HepG2 (cell line): Measurements from ENCODE around the gene VPS13D. TPM values are rescaled to one million over a fixed set of nuclear protein-coding genes. Genes with fewer than 3 reads are reported as not detected.

Experiments
- ARNTL ChIP-seq: sonication (generic); formaldehyde crosslinking; IDR thresholded peaks from 2 replicates; pipeline ENCODE4 v1.4.0; 2020; ENCODE audit warnings: mild to moderate bottlenecking, missing genetic modification reagents
- DPF2 ChIP-seq: sonication (generic); formaldehyde crosslinking; IDR thresholded peaks from 2 replicates; pipeline ENCODE4 v1.4.0; 2020; ENCODE audit warnings: mild to moderate bottlenecking, low read depth, missing genetic modification reagents, borderline replicate concordance
- GATAD1 ChIP-seq: IDR thresholded peaks from 2 replicates; pipeline ENCODE4 v1.6.1; 2016; ENCODE audit warnings: missing genetic modification reagents, missing compliant biosample characterization
- HDAC6 ChIP-seq: fragments of 200-600 bp; sonication (generic); IDR thresholded peaks from 2 replicates; pipeline ENCODE4 v1.7.0; 2017; ENCODE audit warnings: mild to moderate bottlenecking, antibody characterized with exemption, low read length, low read depth
- KDM2A ChIP-seq: sonication (generic); formaldehyde crosslinking; IDR thresholded peaks from 2 replicates; pipeline ENCODE4 v1.4.0; 2020; ENCODE audit warnings: low read depth, missing genetic modification reagents, borderline replicate concordance
- KMT2A ChIP-seq: sonication (generic); formaldehyde crosslinking; IDR thresholded peaks from 2 replicates; pipeline ENCODE4 v1.4.0; 2020; ENCODE audit warnings: missing genetic modification reagents
- NONO ChIP-seq, 2 experiments: fragments of 450-650 bp in 1 of 2; sonication (generic) in 1 of 2; formaldehyde crosslinking in 1 of 2; IDR thresholded peaks in 1 of 2; conservative IDR thresholded peaks in 1 of 2; 2 replicates each; pipeline versions ENCODE4 v1.6.1 to v1.8.0; 2017 to 2022; ENCODE audit warnings: mild to moderate bottlenecking in 1 of 2, missing genetic modification reagents in 1 of 2, moderate library complexity in 1 of 2
- PHF20 ChIP-seq: sonication (generic); formaldehyde crosslinking; IDR thresholded peaks from 2 replicates; pipeline ENCODE4 v1.5.0; 2020; ENCODE audit warnings: mild to moderate bottlenecking, missing genetic modification reagents
- RXRA ChIP-seq: sonication (generic); formaldehyde crosslinking; IDR thresholded peaks from 2 replicates; pipeline ENCODE4 v1.5.1; 2020; ENCODE audit warnings: missing genetic modification reagents
- SAFB2 ChIP-seq: sonication (generic); formaldehyde crosslinking; IDR thresholded peaks from 2 replicates; pipeline ENCODE4 v1.5.1; 2020; ENCODE audit warnings: missing genetic modification reagents, low read depth, mild to moderate bottlenecking, borderline replicate concordance
- SMARCE1 ChIP-seq: fragments of 450-650 bp; IDR thresholded peaks from 2 replicates; pipeline ENCODE4 v1.6.1; 2017; ENCODE audit warnings: borderline replicate concordance
- SOX6 ChIP-seq, 2 experiments: fragments of 450-650 bp in 1 of 2; sonication (generic) in 1 of 2; formaldehyde crosslinking in 1 of 2; IDR thresholded peaks; 2 replicates each; pipeline versions ENCODE4 v1.4.0 to v1.6.1; 2017 to 2020; ENCODE audit warnings: antibody characterized with exemption in 1 of 2, mild to moderate bottlenecking in 1 of 2, missing genetic modification reagents in 1 of 2
- ZNF12 ChIP-seq: sonication (generic); formaldehyde crosslinking; IDR thresholded peaks from 2 replicates; pipeline ENCODE4 v1.5.0; 2020; ENCODE audit warnings: missing genetic modification reagents
- ZNF556 ChIP-seq: sonication (generic); formaldehyde crosslinking; IDR thresholded peaks from 2 replicates; pipeline ENCODE4 v1.4.0; 2020; ENCODE audit warnings: mild to moderate bottlenecking, missing genetic modification reagents, borderline replicate concordance
- ZNF747 ChIP-seq: sonication (generic); formaldehyde crosslinking; IDR thresholded peaks from 2 replicates; pipeline ENCODE4 v1.8.1; 2023; ENCODE audit warnings: missing genetic modification reagents, mild to moderate bottlenecking, borderline replicate concordance
- ZNF749 ChIP-seq: sonication (generic); formaldehyde crosslinking; IDR thresholded peaks from 2 replicates; pipeline ENCODE4 v1.8.0; 2022; ENCODE audit warnings: mild to moderate bottlenecking, missing genetic modification reagents, moderate library complexity, borderline replicate concordance
- ZNF792 ChIP-seq: IDR thresholded peaks from 2 replicates; pipeline ENCODE4 v1.6.1; 2016
- polyA plus RNA-seq, 8 experiments: library from polyadenylated mRNA; depleted of rRNA in 3 of 8; stranded (reverse) in 7 of 8; unstranded in 1 of 8; fragments of >200 nt; fragmentation: Illumina TruSeq in 4 of 8; extraction: Trizol in 4 of 8; gene quantifications; 2 replicates each; pipeline versions ENCODE4 v1.2.1 to v1.2.3, GENCODE V29; 2011 to 2016; ENCODE audit warnings: low read depth in 4 of 8, missing spikeins in 1 of 8, mixed read lengths in 1 of 8; ENCODE audit not compliant: insufficient read depth in 1 of 8
- total RNA-seq, 5 experiments: library from RNA; depleted of rRNA; stranded (reverse); fragments of >200 nt; fragmentation: Illumina TruSeq; extraction: Trizol; gene quantifications; 2 replicates each; pipeline ENCODE4 v1.2.3, GENCODE V29; 2016; ENCODE audit warnings: low read depth in 1 of 5
- TF ChIP-seq, protein P1 (sequence below), 2 experiments: fragments of 450-650 bp in 1 of 2; sonication (generic) in 1 of 2; formaldehyde crosslinking in 1 of 2; IDR thresholded peaks; 2 replicates each; pipeline versions ENCODE4 v1.6.1 to v1.8.0; 2016 to 2022; ENCODE audit warnings: antibody characterized with exemption in 1 of 2, mild to moderate bottlenecking in 1 of 2, missing genetic modification reagents in 1 of 2
- TF ChIP-seq, protein P2 (sequence below): sonication (generic); formaldehyde crosslinking; IDR thresholded peaks from 2 replicates; pipeline ENCODE4 v1.8.1; 2023; ENCODE audit warnings: mild to moderate bottlenecking, missing genetic modification reagents

The VPS13D gene
- total and polyA plus RNA-seq, 2 of the 13 experiments (the other 11 are each of a cell fraction or from before 2014, with no cell fraction given): 8.6 to 13.9 TPM

DNA sequence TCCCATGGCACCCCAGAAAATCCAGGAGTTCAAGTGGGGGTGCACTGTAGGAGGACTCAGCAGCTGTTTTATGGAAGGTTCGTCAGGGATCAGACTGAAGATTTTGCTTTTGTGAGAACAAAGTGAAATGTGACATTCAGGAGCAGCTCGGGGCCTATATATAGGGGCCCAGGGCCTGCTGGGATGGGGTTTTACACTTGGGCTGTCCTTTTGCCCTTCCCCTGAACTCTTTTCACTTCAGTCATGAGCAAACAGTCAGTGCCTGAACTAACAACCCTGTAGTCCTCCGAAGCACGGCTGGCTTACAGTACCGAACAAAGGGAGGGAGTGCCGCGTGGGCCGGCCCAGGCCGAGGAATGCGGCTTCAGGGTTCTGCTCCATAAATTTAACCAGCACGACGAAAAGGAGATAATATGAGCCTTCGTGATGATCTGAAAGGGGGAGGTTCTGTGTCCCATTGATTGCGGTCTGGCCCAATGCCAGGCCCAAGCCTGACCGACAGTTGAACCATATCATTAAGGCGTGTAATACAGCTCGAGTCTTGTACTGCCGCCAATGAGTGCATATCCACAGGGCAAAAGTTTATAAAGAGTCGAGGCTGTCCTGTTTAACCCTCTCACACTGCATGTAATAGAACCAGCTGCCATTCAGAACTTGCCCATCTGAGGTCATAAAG is 248.2 kb downstream of the VPS13D start (continued):
- TF ChIP-seq, protein P1, sequence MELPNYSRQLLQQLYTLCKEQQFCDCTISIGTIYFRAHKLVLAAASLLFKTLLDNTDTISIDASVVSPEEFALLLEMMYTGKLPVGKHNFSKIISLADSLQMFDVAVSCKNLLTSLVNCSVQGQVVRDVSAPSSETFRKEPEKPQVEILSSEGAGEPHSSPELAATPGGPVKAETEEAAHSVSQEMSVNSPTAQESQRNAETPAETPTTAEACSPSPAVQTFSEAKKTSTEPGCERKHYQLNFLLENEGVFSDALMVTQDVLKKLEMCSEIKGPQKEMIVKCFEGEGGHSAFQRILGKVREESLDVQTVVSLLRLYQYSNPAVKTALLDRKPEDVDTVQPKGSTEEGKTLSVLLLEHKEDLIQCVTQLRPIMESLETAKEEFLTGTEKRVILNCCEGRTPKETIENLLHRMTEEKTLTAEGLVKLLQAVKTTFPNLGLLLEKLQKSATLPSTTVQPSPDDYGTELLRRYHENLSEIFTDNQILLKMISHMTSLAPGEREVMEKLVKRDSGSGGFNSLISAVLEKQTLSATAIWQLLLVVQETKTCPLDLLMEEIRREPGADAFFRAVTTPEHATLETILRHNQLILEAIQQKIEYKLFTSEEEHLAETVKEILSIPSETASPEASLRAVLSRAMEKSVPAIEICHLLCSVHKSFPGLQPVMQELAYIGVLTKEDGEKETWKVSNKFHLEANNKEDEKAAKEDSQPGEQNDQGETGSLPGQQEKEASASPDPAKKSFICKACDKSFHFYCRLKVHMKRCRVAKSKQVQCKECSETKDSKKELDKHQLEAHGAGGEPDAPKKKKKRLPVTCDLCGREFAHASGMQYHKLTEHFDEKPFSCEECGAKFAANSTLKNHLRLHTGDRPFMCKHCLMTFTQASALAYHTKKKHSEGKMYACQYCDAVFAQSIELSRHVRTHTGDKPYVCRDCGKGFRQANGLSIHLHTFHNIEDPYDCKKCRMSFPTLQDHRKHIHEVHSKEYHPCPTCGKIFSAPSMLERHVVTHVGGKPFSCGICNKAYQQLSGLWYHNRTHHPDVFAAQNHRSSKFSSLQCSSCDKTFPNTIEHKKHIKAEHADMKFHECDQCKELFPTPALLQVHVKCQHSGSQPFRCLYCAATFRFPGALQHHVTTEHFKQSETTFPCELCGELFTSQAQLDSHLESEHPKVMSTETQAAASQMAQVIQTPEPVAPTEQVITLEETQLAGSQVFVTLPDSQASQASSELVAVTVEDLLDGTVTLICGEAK (IDR thresholded peaks at IDR 0.05): no peak
- TF ChIP-seq, protein P1 (CRISPR knock-in tag; IDR thresholded peaks at IDR 0.05): peak; percentile 78
- no peak for TF ChIP-seq HDAC6
- TF ChIP-seq KMT2A: peak; percentile 62; the same call in 1 of the 2 replicates
- TF ChIP-seq KDM2A (CRISPR knock-in tag): peak; percentile 82
- TF ChIP-seq ZNF792 (CRISPR knock-in tag): peak; percentile 77
- peak; percentile 100 for TF ChIP-seq RXRA (CRISPR knock-in tag)
- no peak for TF ChIP-seq NONO (IDR thresholded peaks at IDR 0.05)
- peak; percentile 74; the same call in 1 of the 2 replicates for TF ChIP-seq NONO (CRISPR knock-in tag; conservative IDR thresholded peaks at IDR 0.05)
- TF ChIP-seq SAFB2 (CRISPR knock-in tag): no peak; the same call in 1 of the 2 replicates
- TF ChIP-seq, protein P2, sequence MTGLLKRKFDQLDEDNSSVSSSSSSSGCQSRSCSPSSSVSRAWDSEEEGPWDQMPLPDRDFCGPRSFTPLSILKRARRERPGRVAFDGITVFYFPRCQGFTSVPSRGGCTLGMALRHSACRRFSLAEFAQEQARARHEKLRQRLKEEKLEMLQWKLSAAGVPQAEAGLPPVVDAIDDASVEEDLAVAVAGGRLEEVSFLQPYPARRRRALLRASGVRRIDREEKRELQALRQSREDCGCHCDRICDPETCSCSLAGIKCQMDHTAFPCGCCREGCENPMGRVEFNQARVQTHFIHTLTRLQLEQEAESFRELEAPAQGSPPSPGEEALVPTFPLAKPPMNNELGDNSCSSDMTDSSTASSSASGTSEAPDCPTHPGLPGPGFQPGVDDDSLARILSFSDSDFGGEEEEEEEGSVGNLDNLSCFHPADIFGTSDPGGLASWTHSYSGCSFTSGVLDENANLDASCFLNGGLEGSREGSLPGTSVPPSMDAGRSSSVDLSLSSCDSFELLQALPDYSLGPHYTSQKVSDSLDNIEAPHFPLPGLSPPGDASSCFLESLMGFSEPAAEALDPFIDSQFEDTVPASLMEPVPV (CRISPR knock-in tag): peak; percentile 78
- TF ChIP-seq ZNF747: no peak
- no peak for TF ChIP-seq SMARCE1
- peak; percentile 83; the same call in 1 of the 2 replicates for TF ChIP-seq ZNF556 (CRISPR knock-in tag)
- no peak for TF ChIP-seq ARNTL (CRISPR knock-in tag)
- TF ChIP-seq ZNF749 (CRISPR knock-in tag): peak; percentile 82
- TF ChIP-seq SOX6 (IDR thresholded peaks at IDR 0.05): no peak
- TF ChIP-seq SOX6 (CRISPR knock-in tag; IDR thresholded peaks at IDR 0.05): peak; percentile 95
- TF ChIP-seq PHF20 (CRISPR knock-in tag): no peak
- TF ChIP-seq GATAD1 (CRISPR knock-in tag): peak; percentile 70
- peak; percentile 64 for TF ChIP-seq ZNF12
- TF ChIP-seq DPF2 (CRISPR knock-in tag): no peak
